Stimulated activated CD4-positive, alpha-beta T cell treated with anti-CD3 and anti-CD28 coated beads, Interleukin-12 subunit alpha, Interleukin-12 subunit beta, amount 100 ng/mL, for 48 hours (primary cell): Measurements from ENCODE around the gene SMNDC1.
"Not testable (repeated sequence)": the region's sequence is repeated elsewhere in the genome, so short reads cannot be mapped to it uniquely, and the experiment has no call there.

Experiments
- DNase-seq, 3 donors: peaks; one replicate each; pipeline ENCODE4 v3.0.0-alpha.2; 2020; ENCODE audit warnings: low read depth in 2 of 3, low spot score in 1 of 3

Gene SMNDC1

GRCh38 chr10:110304780-110305421, at the start of gene SMNDC1:
SMNDC1 (minus strand) TSS chr10:110304920; CDS start chr10:110303587, 1,333 bp downstream.
- peak; percentile 94 to 99 (median 95) for DNase-seq

DNA sequence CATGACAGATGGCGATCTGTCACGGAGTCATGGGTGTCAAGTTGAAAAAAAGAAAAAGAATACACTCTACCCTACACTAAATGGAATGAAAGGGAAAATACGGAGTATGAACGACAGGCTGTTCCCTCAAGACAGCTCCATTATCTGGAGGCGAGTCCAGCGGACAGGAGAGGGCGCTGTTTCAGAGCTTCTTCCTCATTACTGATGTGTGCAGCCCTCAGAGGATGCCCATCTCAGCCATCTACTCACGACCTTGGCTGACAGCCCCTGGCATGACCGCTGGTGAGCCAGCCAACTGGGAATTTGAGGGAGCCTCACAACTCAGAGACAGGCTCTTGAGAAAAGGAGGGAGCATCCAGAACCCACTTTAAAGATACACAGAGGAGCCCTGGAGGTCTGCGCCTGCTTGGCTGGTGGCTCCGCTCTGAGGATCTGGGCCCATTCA, 49.6 kb upstream of the SMNDC1 start:
- DNase-seq, result peak; percentile 81 to 89 (median 86)

- DNase-seq, result peak; percentile 38 to 70 (median 55)
These were observed 48.8 kb upstream of the SMNDC1 start for GRCh38 chr10:110353244-110354119.

GRCh38 chr10:110352930-110353243, 48.2 kb upstream of the SMNDC1 start:
- no peak for DNase-seq

DNA sequence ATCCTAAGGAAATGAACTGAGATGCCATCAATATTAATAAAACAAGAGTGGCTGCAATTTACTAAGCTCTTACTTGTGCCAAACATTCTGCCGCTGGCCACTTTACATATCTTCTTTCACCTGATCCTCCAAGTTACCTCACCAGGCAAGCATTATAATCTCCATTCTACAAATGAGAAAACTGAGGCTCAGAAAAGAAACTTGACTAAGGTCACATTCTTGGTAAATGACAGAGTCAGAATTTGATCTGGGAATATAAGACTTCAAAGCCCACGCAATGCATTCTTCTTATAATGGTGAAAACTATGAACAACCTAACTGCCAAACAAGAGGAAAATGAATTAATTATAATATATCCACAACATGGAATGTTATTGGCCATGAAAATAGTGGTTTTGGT, 46.1 kb upstream of the SMNDC1 start:
- no peak for DNase-seq

DNA sequence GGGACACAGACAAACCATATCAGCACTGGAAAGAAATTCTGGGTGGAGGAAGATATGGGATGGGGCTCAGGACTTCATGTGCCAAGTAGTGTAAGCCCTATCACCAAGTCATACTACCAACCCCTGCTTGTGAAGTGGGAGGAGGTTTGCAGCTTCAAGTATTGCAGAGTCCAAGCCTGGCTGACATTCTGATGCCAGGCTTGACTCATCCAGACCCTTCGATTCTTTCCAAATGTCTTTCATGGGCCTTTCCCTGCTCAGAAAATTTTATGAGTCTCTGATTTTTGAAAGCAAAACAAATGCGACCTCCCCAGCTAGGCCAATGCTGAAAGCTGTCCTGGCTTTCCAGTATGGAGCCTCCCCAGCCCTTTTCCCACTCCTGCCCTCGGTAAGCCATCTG, 45.1 kb upstream of the SMNDC1 start:
- no peak for DNase-seq

DNA sequence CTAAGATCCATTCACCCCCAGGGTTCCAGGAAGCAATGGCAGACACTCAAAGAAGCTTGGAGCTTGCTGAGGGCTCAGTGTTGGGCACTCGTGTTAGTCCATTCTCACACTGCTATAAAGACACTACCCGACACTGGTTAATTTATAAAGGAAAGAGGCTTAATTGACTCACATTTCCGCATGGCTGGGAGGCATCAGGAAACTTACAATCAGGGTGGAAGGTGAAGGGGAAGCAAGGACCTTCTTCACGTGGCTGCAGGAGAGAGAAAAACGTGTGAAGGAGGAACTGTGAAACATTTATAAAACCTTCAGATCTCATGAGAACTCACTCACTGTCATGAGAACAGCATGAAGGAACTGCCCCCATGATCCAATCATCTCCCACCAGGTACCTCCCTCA, 44.7 kb upstream of the SMNDC1 start:
- no peak for DNase-seq

DNA sequence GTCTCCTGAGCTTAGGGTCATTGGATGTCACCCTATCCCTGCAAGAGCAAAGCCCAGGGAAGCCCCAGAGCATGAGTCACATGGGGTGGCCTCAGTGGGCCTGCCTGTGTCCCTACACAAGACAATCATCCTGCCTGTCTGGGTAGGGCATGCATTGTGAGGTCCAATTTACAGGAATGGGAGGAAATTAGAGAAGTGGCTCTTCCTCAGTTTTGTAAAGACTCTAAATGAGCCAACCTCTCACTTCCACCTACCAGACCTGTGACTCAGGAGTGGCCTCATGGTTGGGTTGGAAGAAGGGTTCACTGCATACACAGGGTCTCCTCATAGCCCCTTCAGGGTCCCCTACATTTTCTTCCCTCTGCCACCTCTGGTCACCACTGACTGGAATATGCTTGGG, 43.6 kb upstream of the SMNDC1 start:
- DNase-seq, result no peak

GRCh38 chr10:110346914-110347313, 42.2 kb upstream of the SMNDC1 start:
- no peak for DNase-seq

- DNase-seq, result no peak
These were observed 40.6 kb upstream of the SMNDC1 start for GRCh38 chr10:110345286-110345685.

GRCh38 chr10:110344622-110345021, 39.9 kb upstream of the SMNDC1 start:
- no peak for DNase-seq

DNA sequence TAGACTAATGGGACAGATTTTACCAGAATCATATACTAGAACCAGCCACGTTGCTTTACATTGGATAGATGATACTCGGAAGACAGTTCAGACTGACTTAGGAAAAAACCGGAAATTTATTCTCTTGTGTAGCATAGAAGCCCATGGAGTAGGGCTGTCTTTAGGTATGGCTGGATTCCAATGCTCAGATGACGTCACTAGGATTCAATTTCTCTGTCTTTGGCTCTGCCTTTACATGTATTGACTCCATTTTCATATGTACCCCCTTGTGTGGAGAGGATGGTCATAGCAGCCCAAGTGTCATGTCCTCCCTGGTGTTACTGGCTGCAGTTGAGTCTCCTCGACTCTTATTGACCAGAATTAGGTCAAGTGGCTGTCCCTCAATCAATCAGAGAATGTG, 39.2 kb upstream of the SMNDC1 start:
- no peak for DNase-seq

- no peak for DNase-seq
These were observed 36.1 kb upstream of the SMNDC1 start for GRCh38 chr10:110340816-110341215.

GRCh38 chr10:110340122-110340521, 35.4 kb upstream of the SMNDC1 start:
- DNase-seq, result no peak

DNA sequence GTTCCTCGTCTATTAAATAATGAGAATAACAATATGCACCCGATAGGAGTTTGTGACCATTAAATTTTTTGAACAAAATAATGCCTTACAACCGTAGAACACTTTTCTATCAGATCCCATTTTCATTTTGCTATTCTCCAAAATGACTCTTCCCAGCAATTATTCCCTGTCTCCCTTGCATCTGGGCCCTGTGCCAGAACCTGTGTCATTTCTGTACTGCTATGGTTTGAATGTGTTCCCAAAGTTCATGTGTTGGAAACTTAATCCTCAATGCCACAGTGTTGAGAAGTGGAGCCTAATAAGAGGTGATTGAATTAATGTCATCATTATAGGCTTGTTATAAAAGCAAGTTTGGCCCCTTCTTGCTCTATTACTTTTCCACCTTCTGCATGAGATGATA, 33.2 kb upstream of the SMNDC1 start:
- DNase-seq, result no peak

- DNase-seq, result no peak
These were observed 32.7 kb upstream of the SMNDC1 start for GRCh38 chr10:110337401-110337800.

DNA sequence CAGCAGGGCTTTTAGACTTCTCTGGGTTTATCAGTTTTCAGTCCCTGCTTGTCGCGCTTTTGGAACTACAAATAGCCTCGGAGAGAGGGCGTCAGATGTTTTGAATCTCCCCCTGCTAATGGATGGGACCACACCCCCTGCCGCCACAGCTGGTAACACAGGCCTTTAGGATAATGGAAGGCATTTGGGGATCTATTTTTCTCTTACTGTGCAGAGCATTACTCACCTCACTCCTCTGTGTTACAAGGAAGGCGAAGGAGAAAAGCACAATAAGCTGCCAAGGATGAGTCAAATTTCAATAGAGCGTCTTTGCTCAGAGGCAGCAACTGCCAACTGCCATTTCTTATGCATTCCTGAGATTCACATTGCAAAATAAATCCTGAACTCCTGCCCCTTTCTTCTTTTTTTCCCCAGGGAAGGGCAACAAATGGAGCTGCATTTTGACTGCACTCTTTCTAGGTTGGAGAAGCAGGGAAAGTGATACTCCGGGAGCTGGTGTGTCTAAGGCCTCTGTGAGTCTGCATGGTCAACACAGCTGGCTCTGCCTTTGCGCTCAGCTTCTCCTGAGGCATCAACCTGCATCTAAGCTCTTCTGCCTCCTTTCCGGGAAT, 31.5 kb upstream of the SMNDC1 start:
- DNase-seq, result no peak

DNA sequence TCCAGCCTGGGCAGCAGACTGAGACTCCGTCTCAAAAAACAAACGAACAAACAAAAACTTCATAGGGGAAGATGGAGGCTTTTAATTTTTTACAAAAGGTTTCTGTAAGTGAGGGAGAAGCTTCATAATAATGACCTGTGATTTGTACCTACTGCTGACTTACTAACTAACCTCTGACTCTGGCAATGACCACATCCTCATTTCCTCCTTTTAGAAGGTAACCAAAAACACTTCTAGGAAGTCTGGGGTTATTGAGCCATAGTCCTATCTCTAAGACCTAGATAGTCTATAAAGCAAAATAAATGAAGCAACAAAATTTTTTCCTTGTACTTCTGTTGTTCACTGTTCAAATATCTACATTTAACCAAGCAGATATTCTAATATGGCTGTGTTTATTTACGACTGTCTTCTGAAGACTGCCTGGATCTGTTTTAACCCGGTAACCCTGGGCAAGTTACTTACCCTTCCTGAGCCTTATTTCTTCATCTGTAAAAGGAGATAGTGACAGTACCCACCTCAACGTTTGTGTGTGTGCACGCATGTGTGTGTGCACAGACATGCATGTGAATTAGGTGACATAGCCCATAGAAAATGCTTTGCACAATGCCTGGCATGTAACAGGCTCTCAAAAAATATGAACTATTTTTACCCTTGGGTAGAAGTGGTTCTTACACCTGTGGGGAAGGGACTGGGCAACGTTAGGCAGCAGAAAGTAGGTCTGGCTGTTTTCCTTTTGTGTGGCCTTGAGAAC, 30.8 kb upstream of the SMNDC1 start:
- DNase-seq, result no peak

GRCh38 chr10:110334061-110334656, 29.4 kb upstream of the SMNDC1 start:
- DNase-seq, result no peak

DNA sequence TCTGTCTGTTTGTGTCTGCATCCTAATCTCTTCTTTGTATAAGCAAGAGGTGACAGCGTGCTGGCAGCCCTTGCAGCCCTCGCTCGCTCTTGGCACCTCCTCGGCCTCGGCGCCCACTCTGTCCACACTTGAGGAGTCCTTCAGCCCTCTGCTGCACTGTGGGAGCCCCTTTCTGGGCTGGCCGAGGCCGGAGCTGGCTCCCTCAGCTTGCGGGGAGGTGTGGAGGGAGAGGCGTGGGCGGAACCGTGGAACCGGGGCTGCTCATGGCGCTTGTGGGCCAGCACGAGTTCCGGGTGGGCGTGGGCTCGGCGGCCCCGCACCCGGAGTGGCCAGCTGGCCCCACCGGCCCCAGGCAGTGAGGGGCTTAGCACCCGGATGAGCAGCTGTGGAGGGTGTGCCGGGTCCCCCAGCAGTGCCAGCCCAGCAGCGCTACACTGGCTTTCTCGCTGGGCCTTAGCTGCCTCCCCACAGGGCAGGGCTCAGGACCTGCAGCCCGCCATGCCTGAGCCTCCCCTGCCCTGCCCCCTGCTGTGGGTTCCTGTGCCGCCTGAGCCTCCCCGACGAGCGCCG, 26.6 kb upstream of the SMNDC1 start:
- not testable (repeated sequence) for DNase-seq

GRCh38 chr10:110330675-110331074, 26.0 kb upstream of the SMNDC1 start:
- DNase-seq, result no peak
